HG03439 (cell line): Measurements from ENCODE around the gene SCYGR6.

Source experiments
- ATAC-seq: cut with Tn5 transposase; IDR thresholded peaks from one replicate; pipeline ENCODE4 v1.9.1; 2021; ENCODE audit warnings: mild to moderate bottlenecking, moderate library complexity; ENCODE audit not compliant: unreplicated experiment

The SCYGR6 gene

GRCh38 chr2:227716501-227716900, 8.1 kb downstream of the SCYGR6 start:
- ATAC-seq: no peak

- no peak for ATAC-seq
Observed at GRCh38 chr2:227713291-227713690, 11.3 kb downstream of the SCYGR6 start.

GRCh38 chr2:227710986-227711385, 13.6 kb downstream of the SCYGR6 start:
- ATAC-seq: no peak

- ATAC-seq: no peak
Observed at GRCh38 chr2:227707390-227707789, 17.2 kb downstream of the SCYGR6 start.

- no peak for ATAC-seq
Observed at GRCh38 chr2:227706859-227707258, 17.7 kb downstream of the SCYGR6 start.

- ATAC-seq: no peak
Observed at GRCh38 chr2:227703961-227704360, 20.6 kb downstream of the SCYGR6 start.

GRCh38 chr2:227703280-227703732, 21.3 kb downstream of the SCYGR6 start:
- ATAC-seq: no peak

GRCh38 chr2:227701556-227701955, 23.0 kb downstream of the SCYGR6 start:
- ATAC-seq: no peak

- no peak for ATAC-seq
Observed at GRCh38 chr2:227696990-227697679, 27.4 kb downstream of the SCYGR6 start.

GRCh38 chr2:227687189-227687588, 37.4 kb downstream of the SCYGR6 start:
- ATAC-seq: no peak

- ATAC-seq: no peak
Observed at GRCh38 chr2:227684258-227684657, 40.3 kb downstream of the SCYGR6 start.

GRCh38 chr2:227677928-227678327, 46.6 kb downstream of the SCYGR6 start:
- no peak for ATAC-seq

GRCh38 chr2:227674485-227674884, 50.1 kb downstream of the SCYGR6 start:
- no peak for ATAC-seq
